Mesothelial cell of epicardium (in vitro differentiated cells): Measurements from ENCODE around the gene SLC28A3. TPM values are rescaled to one million over a fixed set of nuclear protein-coding genes. Genes with fewer than 3 reads are reported as not detected.

ENCODE experiments used
- DNase-seq, 2 experiments: peaks; one replicate each; pipeline ENCODE4 v3.0.0; 2021; ENCODE audit warnings: low spot score in 2 of 2; ENCODE audit not compliant: unreplicated experiment in 2 of 2
- H3K27ac Mint-ChIP-seq: 2 replicates; pipeline ENCODE4 v1.8.0; 2021; ENCODE audit warnings: mixed read lengths
- H3K27me3 Mint-ChIP-seq: 2 replicates; pipeline ENCODE4 v1.8.0; 2021; ENCODE audit warnings: low read depth, mixed read lengths
- H3K36me3 Mint-ChIP-seq: 2 replicates; pipeline ENCODE4 v1.8.0; 2021; ENCODE audit warnings: mixed read lengths
- H3K4me1 Mint-ChIP-seq: 2 replicates; pipeline ENCODE4 v1.8.0; 2021; ENCODE audit warnings: mixed read lengths
- H3K4me3 Mint-ChIP-seq: 2 replicates; pipeline ENCODE4 v1.8.0; 2021; ENCODE audit warnings: mild to moderate bottlenecking, moderate library complexity, mixed read lengths
- H3K9me3 Mint-ChIP-seq: 2 replicates; pipeline ENCODE4 v1.8.0; 2021; ENCODE audit warnings: mixed read lengths
- total RNA-seq: library from RNA; stranded (reverse); gene quantifications from 3 replicates; pipeline ENCODE4 v1.2.1, GENCODE V29; 2021
- TF ChIP-seq, protein P1 (sequence below): fragments of 200-600 bp; sonication (generic); IDR thresholded peaks from one replicate; pipeline ENCODE4 v1.5.0; 2021; ENCODE audit warnings: antibody characterized with exemption; ENCODE audit not compliant: unreplicated experiment

Gene SLC28A3
- total RNA-seq, 1 donor from 2014 or later: 0.89 TPM

GRCh38 chr9:84327184-84327583, 13.4 kb downstream of the SLC28A3 start:
- Mint-ChIP-seq H3K4me3 (no peak overlapping the region), H3K27me3 (no peaks in the 10 kb centered on the region), H3K9me3 (peaks cover 16% of the 10 kb centered on the region), H3K4me1 (peaks cover 11% of the 10 kb centered on the region), H3K36me3 (peaks cover 4% of the 10 kb centered on the region), H3K27ac (no peak overlapping the region)
- no peak for DNase-seq
- TF ChIP-seq, protein P1, sequence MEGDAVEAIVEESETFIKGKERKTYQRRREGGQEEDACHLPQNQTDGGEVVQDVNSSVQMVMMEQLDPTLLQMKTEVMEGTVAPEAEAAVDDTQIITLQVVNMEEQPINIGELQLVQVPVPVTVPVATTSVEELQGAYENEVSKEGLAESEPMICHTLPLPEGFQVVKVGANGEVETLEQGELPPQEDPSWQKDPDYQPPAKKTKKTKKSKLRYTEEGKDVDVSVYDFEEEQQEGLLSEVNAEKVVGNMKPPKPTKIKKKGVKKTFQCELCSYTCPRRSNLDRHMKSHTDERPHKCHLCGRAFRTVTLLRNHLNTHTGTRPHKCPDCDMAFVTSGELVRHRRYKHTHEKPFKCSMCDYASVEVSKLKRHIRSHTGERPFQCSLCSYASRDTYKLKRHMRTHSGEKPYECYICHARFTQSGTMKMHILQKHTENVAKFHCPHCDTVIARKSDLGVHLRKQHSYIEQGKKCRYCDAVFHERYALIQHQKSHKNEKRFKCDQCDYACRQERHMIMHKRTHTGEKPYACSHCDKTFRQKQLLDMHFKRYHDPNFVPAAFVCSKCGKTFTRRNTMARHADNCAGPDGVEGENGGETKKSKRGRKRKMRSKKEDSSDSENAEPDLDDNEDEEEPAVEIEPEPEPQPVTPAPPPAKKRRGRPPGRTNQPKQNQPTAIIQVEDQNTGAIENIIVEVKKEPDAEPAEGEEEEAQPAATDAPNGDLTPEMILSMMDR: no peak

DNA sequence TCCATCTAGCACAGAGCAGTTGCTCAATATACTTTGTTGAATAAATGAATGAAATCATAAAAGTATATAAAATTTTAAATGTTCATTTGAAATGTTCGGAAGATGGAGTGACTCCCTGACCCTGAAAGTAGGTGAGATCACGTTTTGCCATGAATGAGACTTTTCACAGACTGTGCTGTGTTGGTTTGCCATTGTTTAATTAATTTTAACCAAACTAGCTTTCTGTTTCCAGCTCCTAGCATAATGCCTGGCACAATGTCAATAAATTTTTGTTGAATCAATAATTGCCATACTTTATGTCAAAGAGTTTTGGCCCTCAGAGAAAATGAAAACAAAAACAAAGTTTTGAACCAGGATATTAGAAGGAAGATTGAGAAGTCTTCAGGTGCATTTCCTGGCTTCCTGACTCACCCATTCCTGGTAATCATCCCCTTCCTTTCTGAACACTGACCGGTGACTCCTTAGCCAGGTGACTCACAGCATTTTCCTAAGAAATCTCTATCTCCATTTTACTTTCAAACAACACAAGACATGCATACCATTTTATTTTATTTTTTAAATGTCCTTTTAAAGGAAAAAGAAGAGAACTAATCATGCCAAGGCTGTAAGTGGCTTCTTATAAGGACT, 15.1 kb downstream of the SLC28A3 start:
- no peak for DNase-seq
- Mint-ChIP-seq H3K4me1 (no peaks in the 10 kb centered on the region), H3K27me3 (no peaks in the 10 kb centered on the region), H3K27ac (no peak overlapping the region), H3K4me3 (no peak overlapping the region), H3K36me3 (peaks cover 4% of the 10 kb centered on the region), H3K9me3 (peaks cover 16% of the 10 kb centered on the region)
- TF ChIP-seq, protein P1: no peak

GRCh38 chr9:84324811-84325210, 15.7 kb downstream of the SLC28A3 start:
- Mint-ChIP-seq H3K4me1 (no peaks in the 10 kb centered on the region), H3K4me3 (no peak overlapping the region), H3K9me3 (peaks cover 12% of the 10 kb centered on the region), H3K27ac (no peak overlapping the region), H3K27me3 (no peaks in the 10 kb centered on the region), H3K36me3 (peaks cover 4% of the 10 kb centered on the region)
- DNase-seq: no peak
- TF ChIP-seq, protein P1: no peak

DNA sequence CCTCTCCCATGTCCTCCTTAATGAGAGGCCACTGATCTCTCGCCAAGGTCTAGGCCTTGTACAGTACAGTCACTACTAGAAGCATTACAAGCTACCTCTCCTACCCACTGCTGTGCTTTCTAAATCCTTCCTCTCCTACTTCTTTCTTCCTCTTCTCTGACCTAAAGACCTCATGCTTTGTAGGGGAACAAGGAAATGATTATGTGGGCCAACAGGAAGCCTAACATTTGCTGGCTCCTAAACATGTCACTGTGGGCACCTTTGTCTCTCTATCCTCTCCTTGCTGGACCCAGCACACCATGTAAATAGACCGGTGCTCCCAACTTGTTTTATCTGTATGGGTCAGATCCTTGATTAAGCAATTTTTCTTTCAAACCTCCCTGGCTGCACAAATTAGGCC, 16.7 kb downstream of the SLC28A3 start:
- Mint-ChIP-seq H3K27me3 (no peaks in the 10 kb centered on the region), H3K36me3 (peaks cover 4% of the 10 kb centered on the region), H3K4me1 (no peaks in the 10 kb centered on the region), H3K4me3 (no peak overlapping the region), H3K9me3 (peaks cover 5% of the 10 kb centered on the region), H3K27ac (no peak overlapping the region)
- TF ChIP-seq, protein P1: no peak
- DNase-seq: no peak

DNA sequence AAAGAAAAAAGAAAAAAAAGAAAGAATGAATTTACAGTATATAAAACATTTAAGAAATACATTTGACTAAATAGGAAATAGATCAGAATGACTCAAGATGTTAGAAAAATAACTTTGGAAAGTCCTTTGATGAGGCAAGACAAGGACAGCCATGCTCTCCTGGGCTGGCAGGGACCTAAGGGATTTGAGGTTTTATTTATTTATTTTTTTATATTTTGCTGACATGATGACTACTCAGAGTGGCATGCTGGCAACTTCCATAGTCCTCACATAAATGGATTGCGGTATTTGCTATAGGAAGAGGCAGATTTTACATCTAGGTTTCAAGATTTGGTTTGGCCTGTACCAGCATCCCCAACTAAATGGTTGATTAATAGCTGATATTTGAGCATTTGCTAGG, 17.7 kb downstream of the SLC28A3 start:
- DNase-seq: no peak

More for the DNA sequence above, 17.7 kb downstream of the SLC28A3 start:
- Mint-ChIP-seq H3K4me1 (no peaks in the 10 kb centered on the region), H3K27me3 (no peaks in the 10 kb centered on the region), H3K27ac (no peak overlapping the region), H3K36me3 (peaks cover under 1% of the 10 kb centered on the region), H3K9me3 (peaks cover 1% of the 10 kb centered on the region), H3K4me3 (no peak overlapping the region)
- TF ChIP-seq, protein P1: no peak
